A549 treated with dexamethasone at 1 μM for 4 hours (cell line): Measurements from ENCODE around the gene NR3C2. TPM values are rescaled to one million over a fixed set of nuclear protein-coding genes. Genes with fewer than 3 reads are reported as not detected.

Experiments
- total RNA-seq: library from RNA; stranded (reverse); fragments of 200-300 nt; extraction: Qiagen RNA extraction; gene quantifications from 5 replicates; pipeline ENCODE4 v1.2.3, GENCODE V29; 2022

NR3C2 gene
- 0.02 TPM in 1 of 5 replicates, not detected in the others for total RNA-seq

GRCh38 chr4:148441986-148442831 is at the start of gene NR3C2:
Gene NR3C2 (minus strand): TSS chr4:148442414.

